HepG2 (cell line): Measurements from ENCODE around the gene INF2. TPM values are rescaled to one million over a fixed set of nuclear protein-coding genes. Genes with fewer than 3 reads are reported as not detected.

Experiments used
- ATAC-seq: fragments of 200-7000 bp; cut with Tn5 transposase; 3 replicates; pipeline ENCODE4 v1.9.1; 2020; ENCODE audit warnings: mild to moderate bottlenecking, moderate library complexity
- BruUV-seq: library from RNA; stranded (reverse); fragments of 400-500 nt; replicated peaks from 2 replicates; lab custom pipeline; 2021; lab: Mats Ljungman, UMichigan
- CTCF ChIA-PET: fragments of 300-600 bp; formaldehyde crosslinking; extraction: SDS; loops from one replicate; lab custom pipeline; 2021; ENCODE audit warnings: low total read pairs, inconsistent platforms, low intra/inter-chr PET ratio; lab: Yijun Ruan, JAX
- POLR2A ChIA-PET: fragments of 350-600 bp; sonication (Branson Sonifier 250); formaldehyde crosslinking; loops from one replicate; lab custom pipeline; 2020; ENCODE audit warnings: antibody characterized with exemption, inconsistent platforms; lab: Yijun Ruan, JAX
- DNase-seq: peaks from one replicate; pipeline ENCODE4 v3.0.0-alpha.2; 2015; ENCODE audit warnings: low spot score
- FAIRE-seq: peaks from 3 replicates; lab custom pipeline; 2011; peaks lifted over from hg19 to GRCh38; lab: Jason Lieb, UNC
- H2AFZ ChIP-seq: one replicate; pipeline ENCODE4 v1.6.1; 2011; ENCODE audit warnings: low read length, inconsistent platforms
- H3K27ac ChIP-seq: fragments of 300-600 bp; 3 replicates; pipeline ENCODE4 v1.8.0; 2011; ENCODE audit warnings: mixed run types, mild to moderate bottlenecking, mixed read lengths, low read length, inconsistent platforms; ENCODE audit not compliant: insufficient read depth; ENCODE audit errors: extremely low read length
- H3K27me3 ChIP-seq, 2 experiments: fragments of 200-600 bp in 1 of 2; 2 replicates in 1 of 2; 3 replicates in 1 of 2; pipeline versions ENCODE4 v1.6.0 to v1.8.0; 2011; ENCODE audit warnings: low read length in 2 of 2, mild to moderate bottlenecking in 2 of 2, moderate library complexity in 2 of 2, inconsistent platforms in 1 of 2; ENCODE audit not compliant: insufficient read depth in 2 of 2, control insufficient read depth in 1 of 2
- H3K36me3 ChIP-seq, 2 experiments: fragments of 200-600 bp in 1 of 2; replicated peaks in 1 of 2; 2 replicates in 1 of 2; 3 replicates in 1 of 2; pipeline versions ENCODE4 v1.5.1 to v1.8.0; 2011; ENCODE audit warnings: low read length in 2 of 2, inconsistent platforms in 1 of 2; ENCODE audit not compliant: insufficient read depth in 2 of 2, control insufficient read depth in 1 of 2
- H3K4me1 ChIP-seq: 2 replicates; pipeline ENCODE4 v1.5.1; 2012; ENCODE audit warnings: low read length, inconsistent platforms; ENCODE audit not compliant: insufficient read depth
- H3K4me2 ChIP-seq: 2 replicates; pipeline ENCODE4 v1.6.0; 2011; ENCODE audit warnings: low read depth, low read length, inconsistent platforms
- H3K4me3 ChIP-seq, 3 experiments: fragments of 200-600 bp in 1 of 3; sonication (generic), shearing (Covaris generic) in 1 of 3; replicated peaks in 1 of 3; 2 replicates each; pipeline ENCODE4 v1.5.1; 2011 to 2016; ENCODE audit warnings: low read length in 3 of 3, inconsistent platforms in 2 of 3, low read depth in 2 of 3, mild to moderate bottlenecking in 2 of 3, control low read depth in 1 of 3, mixed read lengths in 1 of 3; ENCODE audit not compliant: insufficient read depth in 1 of 3
- H3K79me2 ChIP-seq: one replicate; pipeline ENCODE4 v1.6.1; 2011; ENCODE audit warnings: low read length, inconsistent platforms; ENCODE audit not compliant: insufficient read depth
- H3K9ac ChIP-seq: 2 replicates; pipeline ENCODE4 v1.6.0; 2011; ENCODE audit warnings: mild to moderate bottlenecking, low read depth, low read length, inconsistent platforms; ENCODE audit not compliant: insufficient read depth
- H3K9me3 ChIP-seq: 2 replicates; pipeline ENCODE4 v1.5.1; 2012; ENCODE audit warnings: mild to moderate bottlenecking, low read length
- H4K20me1 ChIP-seq: 2 replicates; pipeline ENCODE4 v1.6.0; 2011; ENCODE audit warnings: inconsistent platforms, mild to moderate bottlenecking, low read length, moderate library complexity; ENCODE audit not compliant: insufficient read depth
- ATF7 ChIP-seq, 2 experiments: fragments of 450-650 bp in 1 of 2; sonication (generic) in 1 of 2; formaldehyde crosslinking in 1 of 2; IDR thresholded peaks; 2 replicates each; pipeline versions ENCODE4 v1.4.0 to v1.6.1; 2016 to 2020; ENCODE audit warnings: antibody characterized with exemption in 1 of 2, mild to moderate bottlenecking in 1 of 2, missing genetic modification reagents in 1 of 2
- CHCHD3 ChIP-seq: sonication (generic); formaldehyde crosslinking; IDR thresholded peaks from 2 replicates; pipeline ENCODE4 v1.8.0; 2022; ENCODE audit warnings: mild to moderate bottlenecking, missing genetic modification reagents, moderate library complexity
- CSRNP1 ChIP-seq: sonication (generic); formaldehyde crosslinking; IDR thresholded peaks from 2 replicates; pipeline ENCODE4 v1.8.1; 2023; ENCODE audit warnings: mild to moderate bottlenecking, missing genetic modification reagents
- HNF4A ChIP-seq: sonication (generic); formaldehyde crosslinking; IDR thresholded peaks from 2 replicates; pipeline ENCODE4 v1.4.0; 2020; ENCODE audit warnings: missing genetic modification reagents
- MAF1 ChIP-seq: sonication (generic); formaldehyde crosslinking; IDR thresholded peaks from 2 replicates; pipeline ENCODE4 v1.5.0; 2020; ENCODE audit warnings: missing genetic modification reagents, borderline replicate concordance
- NFRKB ChIP-seq: fragments of 450-650 bp; IDR thresholded peaks from 2 replicates; pipeline ENCODE4 v1.6.1; 2017
- PITX1 ChIP-seq: sonication (generic); formaldehyde crosslinking; IDR thresholded peaks from 2 replicates; pipeline ENCODE4 v1.5.1; 2020; ENCODE audit warnings: mild to moderate bottlenecking, missing genetic modification reagents
- TBL1XR1 ChIP-seq: fragments of 150-350 bp; IDR thresholded peaks from 2 replicates; pipeline ENCODE4 v1.6.1; 2014; ENCODE audit warnings: borderline replicate concordance, low read length; ENCODE audit not compliant: partially characterized antibody
- ZBTB26 ChIP-seq: IDR thresholded peaks from 2 replicates; pipeline ENCODE4 v1.6.1; 2016; ENCODE audit warnings: missing compliant biosample characterization, missing genetic modification reagents, borderline replicate concordance
- ZBTB7A ChIP-seq: sonication (generic); formaldehyde crosslinking; IDR thresholded peaks from 2 replicates; pipeline ENCODE4 v1.8.0; 2022; ENCODE audit warnings: mild to moderate bottlenecking, missing genetic modification reagents
- ZBTB7B ChIP-seq: sonication (generic); formaldehyde crosslinking; IDR thresholded peaks from 2 replicates; pipeline ENCODE4 v1.4.0; 2020; ENCODE audit warnings: missing genetic modification reagents
- ZC3H4 ChIP-seq: sonication (generic); formaldehyde crosslinking; IDR thresholded peaks from 2 replicates; pipeline ENCODE4 v1.4.0; 2020; ENCODE audit warnings: missing genetic modification reagents, borderline replicate concordance
- ZNF296 ChIP-seq: sonication (generic); formaldehyde crosslinking; conservative IDR thresholded peaks from 2 replicates; pipeline ENCODE4 v1.5.0; 2020; ENCODE audit warnings: mild to moderate bottlenecking, missing genetic modification reagents
- ZNF33B ChIP-seq: sonication (generic); formaldehyde crosslinking; IDR thresholded peaks from 2 replicates; pipeline ENCODE4 v1.5.1; 2020; ENCODE audit warnings: mild to moderate bottlenecking, missing genetic modification reagents
- ZNF558 ChIP-seq: sonication (generic); formaldehyde crosslinking; IDR thresholded peaks from 2 replicates; pipeline ENCODE4 v1.9.0; 2022; ENCODE audit warnings: mild to moderate bottlenecking, missing genetic modification reagents, borderline replicate concordance
- ZNF644 ChIP-seq: IDR thresholded peaks from 2 replicates; pipeline ENCODE4 v1.6.1; 2016; ENCODE audit warnings: low read depth
- ZNF672 ChIP-seq: sonication (generic); formaldehyde crosslinking; IDR thresholded peaks from 2 replicates; pipeline ENCODE4 v1.8.1; 2022; ENCODE audit warnings: missing genetic modification reagents
- ZNF891 ChIP-seq: sonication (generic); formaldehyde crosslinking; IDR thresholded peaks from 2 replicates; pipeline ENCODE4 v1.5.0; 2020; ENCODE audit warnings: mild to moderate bottlenecking, missing genetic modification reagents
- WGBS: methylation state at CpG from one replicate; pipeline ENCODE4 v1.1.6; 2017; ENCODE audit warnings: low lambda C conversion rate; 5-methylcytosine and 5-hydroxymethylcytosine counted together
- in situ Hi-C: cut with HindIII; loops from 2 replicates; pipeline ENCODE4 v1.10.0; 2017; ENCODE audit warnings: low pct_unique_long_range_greater_than_20kb; ENCODE audit not compliant: extremely low pct_ligation_motif_present
- intact Hi-C: fragments of 100-400 bp; cut with micrococcal nuclease; formaldehyde crosslinking; loops from one replicate; pipeline ENCODE4 v1.10.0; 2022; ENCODE audit not compliant: unreplicated experiment
- polyA plus RNA-seq, 8 experiments: library from polyadenylated mRNA; depleted of rRNA in 3 of 8; stranded (reverse) in 7 of 8; unstranded in 1 of 8; fragments of >200 nt; fragmentation: Illumina TruSeq in 4 of 8; extraction: Trizol in 4 of 8; gene quantifications; 2 replicates each; pipeline versions ENCODE4 v1.2.1 to v1.2.3, GENCODE V29; 2011 to 2016; ENCODE audit warnings: low read depth in 4 of 8, missing spikeins in 1 of 8, mixed read lengths in 1 of 8; ENCODE audit not compliant: insufficient read depth in 1 of 8
- total RNA-seq, 5 experiments: library from RNA; depleted of rRNA; stranded (reverse); fragments of >200 nt; fragmentation: Illumina TruSeq; extraction: Trizol; gene quantifications; 2 replicates each; pipeline ENCODE4 v1.2.3, GENCODE V29; 2016; ENCODE audit warnings: low read depth in 1 of 5

Gene INF2
- total and polyA plus RNA-seq, 2 of the 13 experiments (the other 11 are each of a cell fraction or from before 2014, with no cell fraction given) = 16.4 to 26.4 TPM

DNA sequence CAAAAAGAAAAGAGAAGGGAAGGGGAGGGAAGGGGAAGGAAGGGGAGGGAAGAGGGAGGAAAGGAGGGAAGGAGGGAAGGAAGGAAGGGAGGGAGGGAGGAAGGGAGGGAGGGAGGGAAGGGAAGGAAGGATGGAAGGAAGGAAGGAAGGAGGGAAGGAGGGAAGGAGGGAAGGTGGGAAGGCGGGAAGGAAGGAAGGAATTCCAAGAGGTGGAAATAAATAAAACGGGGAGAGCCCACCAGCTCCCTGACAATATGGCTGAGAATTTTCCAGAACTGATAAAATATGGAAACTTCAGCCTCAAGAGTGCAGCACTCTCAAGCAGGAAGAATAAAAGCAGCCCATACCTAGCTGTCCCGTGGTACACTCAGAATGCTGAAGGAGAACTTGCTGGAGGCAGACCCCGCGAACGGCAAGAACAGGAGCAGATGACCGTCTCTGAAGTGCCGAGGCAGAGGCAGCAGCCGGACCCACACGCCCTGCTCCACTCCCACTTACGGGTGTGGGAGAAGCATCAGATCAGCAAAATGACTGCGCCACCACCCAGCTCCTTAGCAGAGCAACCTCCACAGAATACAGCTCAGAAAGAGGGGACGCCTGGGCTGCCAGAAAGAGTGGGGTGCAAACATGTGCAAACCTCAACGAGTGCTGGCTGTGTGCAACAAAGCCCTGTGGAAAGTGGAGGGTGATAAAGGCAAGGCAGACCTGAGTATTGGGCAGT lies 34.1 kb upstream of the INF2 start:
- H3K4me3 ChIP-seq = no peak overlapping the region
- ATAC-seq = no peak
- WGBS = 46% methylated on average over 12 of the region's 14 CpGs
- H3K9ac ChIP-seq = no peak overlapping the region
- FAIRE-seq = no peak
- DNase-seq = no peak
- H3K4me2 ChIP-seq = no peak overlapping the region
- POLR2A ChIA-PET = interaction anchor here (2.9 kb wide), 1 partner anchor 10 kb away, joined by 15 read pairs; no protein-coding TSS in a partner anchor
- H3K36me3 ChIP-seq = no peaks in the 10 kb centered on the region
- H3K9me3 ChIP-seq = peaks cover 16% of the 10 kb centered on the region
- no peak for TF ChIP-seq ZC3H4 (CRISPR knock-in tag)
- TF ChIP-seq CSRNP1 (CRISPR knock-in tag) = no peak
- TF ChIP-seq ZNF33B (CRISPR knock-in tag) = no peak
- TF ChIP-seq ZNF672 = no peak
- no peak for TF ChIP-seq HNF4A
- TF ChIP-seq ZNF558 (CRISPR knock-in tag) = no peak
- no peak for TF ChIP-seq TBL1XR1
- no peak for TF ChIP-seq CHCHD3 (CRISPR knock-in tag)
- TF ChIP-seq ZBTB7B (CRISPR knock-in tag) = no peak
- TF ChIP-seq ATF7 (IDR thresholded peaks at IDR 0.05) = no peak
- TF ChIP-seq ATF7 (CRISPR knock-in tag; IDR thresholded peaks at IDR 0.05) = no peak
- TF ChIP-seq ZNF891 (CRISPR knock-in tag) = no peak
- no peak for TF ChIP-seq NFRKB
- no peak for TF ChIP-seq PITX1 (CRISPR knock-in tag)
- TF ChIP-seq ZNF296 (CRISPR knock-in tag) = no peak
- TF ChIP-seq ZBTB26 = no peak
- no peak for TF ChIP-seq MAF1 (CRISPR knock-in tag)
- TF ChIP-seq ZBTB7A (CRISPR knock-in tag) = no peak
- no peak for TF ChIP-seq ZNF644 (CRISPR knock-in tag)
- TF ChIP-seq, all 625 proteins: peak for 0
- no peaks in the 10 kb centered on the region for H4K20me1 ChIP-seq
- H3K4me1 ChIP-seq = peaks cover 53% of the 10 kb centered on the region
- in situ Hi-C loops (loop anchor here (10.0 kb wide), 1 partner anchor 170 kb away; no protein-coding TSS in a partner anchor), intact Hi-C loops (no loop called here)
- peaks cover 13 to 24% of the 10 kb centered on the region in 2 experiments; a peak in 4 of 5 replicates for H3K27me3 ChIP-seq
- CTCF ChIA-PET = no interaction called here
- no peaks in the 10 kb centered on the region for H3K79me2 ChIP-seq
- H2AFZ ChIP-seq = no peak overlapping the region
- BruUV-seq = no TSS peak
- H3K27ac ChIP-seq = no peak overlapping the region
